ENCODE results near the gene MAMDC4.
"Not testable (repeated sequence)": the region's sequence is repeated elsewhere in the genome, so short reads cannot be mapped to it uniquely, and the experiment has no call there.

MAMDC4 gene

GRCh38 chr9:136835162-136835931 lies 16.8 kb upstream of the MAMDC4 start:
- H3K36me3 ChIP-seq (ENCODE audit: control insufficient read depth in 1 of 2, insufficient read depth in 2 of 2, low read length in 2 of 2) = peaks cover 5 to 56% of the 10 kb centered on the region in 2 donors

GRCh38 chr9:136835932-136836904 lies 15.9 kb upstream of the MAMDC4 start:
- Histone ChIP-seq H3K4me3 (ENCODE audit: low read depth in 1 of 2, low read length in 2 of 2) (no peak overlapping the region), H3K27ac (ENCODE audit: low read length) (no peak overlapping the region), H3K27me3 (ENCODE audit: low read depth, low read length) (no peaks in the 10 kb centered on the region), H3K4me1 (ENCODE audit: control insufficient read depth in 1 of 2, insufficient read depth in 2 of 2, low read length in 2 of 2) (peaks cover 0 to 3% of the 10 kb centered on the region in 2 donors), H3K9me3 (ENCODE audit: control insufficient read depth in 1 of 2, low read length in 2 of 2) (no peaks in the 10 kb centered on the region), H3K36me3 (ENCODE audit: control insufficient read depth in 1 of 2, insufficient read depth in 2 of 2, low read length in 2 of 2) (peaks cover 5 to 51% of the 10 kb centered on the region in 2 donors)

More at GRCh38 chr9:136835162-136835931, 16.8 kb upstream of the MAMDC4 start:
- Histone ChIP-seq H3K9me3 (ENCODE audit: control insufficient read depth in 1 of 2, low read length in 2 of 2) (no peaks in the 10 kb centered on the region), H3K4me3 (ENCODE audit: low read depth in 1 of 2, low read length in 2 of 2) (no peak overlapping the region), H3K4me1 (ENCODE audit: control insufficient read depth in 1 of 2, insufficient read depth in 2 of 2, low read length in 2 of 2) (no peaks in the 10 kb centered on the region), H3K27me3 (ENCODE audit: low read depth, low read length) (no peaks in the 10 kb centered on the region), H3K27ac (ENCODE audit: low read length) (no peak overlapping the region)

- peaks cover 5 to 41% of the 10 kb centered on the region in 2 donors for H3K36me3 ChIP-seq (ENCODE audit: control insufficient read depth in 1 of 2, insufficient read depth in 2 of 2, low read length in 2 of 2)
- no peaks in the 10 kb centered on the region for H3K9me3 ChIP-seq (ENCODE audit: control insufficient read depth in 1 of 2, low read length in 2 of 2)
- no peak overlapping the region for H3K27ac ChIP-seq (ENCODE audit: low read length)
- no peak overlapping the region for H3K4me3 ChIP-seq (ENCODE audit: low read depth in 1 of 2, low read length in 2 of 2)
- H3K4me1 ChIP-seq (ENCODE audit: control insufficient read depth in 1 of 2, insufficient read depth in 2 of 2, low read length in 2 of 2) = peaks cover 0 to 13% of the 10 kb centered on the region in 2 donors
- H3K27me3 ChIP-seq (ENCODE audit: low read depth, low read length) = no peaks in the 10 kb centered on the region
Observed at GRCh38 chr9:136837146-136837855, 14.8 kb upstream of the MAMDC4 start.

GRCh38 chr9:136837856-136838277 lies 14.3 kb upstream of the MAMDC4 start:
- H3K36me3 ChIP-seq (ENCODE audit: control insufficient read depth in 1 of 2, insufficient read depth in 2 of 2, low read length in 2 of 2) = peaks cover 5 to 36% of the 10 kb centered on the region in 2 donors

GRCh38 chr9:136838314-136839228 lies 13.6 kb upstream of the MAMDC4 start:
- H3K27me3 ChIP-seq (ENCODE audit: low read depth, low read length) = no peaks in the 10 kb centered on the region
- H3K36me3 ChIP-seq (ENCODE audit: control insufficient read depth in 1 of 2, insufficient read depth in 2 of 2, low read length in 2 of 2) = peaks cover 5 to 35% of the 10 kb centered on the region in 2 donors
- H3K4me1 ChIP-seq (ENCODE audit: control insufficient read depth in 1 of 2, insufficient read depth in 2 of 2, low read length in 2 of 2) = peaks cover 0 to 20% of the 10 kb centered on the region in 2 donors
- H3K27ac ChIP-seq (ENCODE audit: low read length) = no peak overlapping the region
- no peaks in the 10 kb centered on the region for H3K9me3 ChIP-seq (ENCODE audit: control insufficient read depth in 1 of 2, low read length in 2 of 2)
- H3K4me3 ChIP-seq (ENCODE audit: low read depth in 1 of 2, low read length in 2 of 2) = no peak overlapping the region

More at GRCh38 chr9:136837856-136838277, 14.3 kb upstream of the MAMDC4 start:
- H3K4me1 ChIP-seq (ENCODE audit: control insufficient read depth in 1 of 2, insufficient read depth in 2 of 2, low read length in 2 of 2) = peaks cover 0 to 13% of the 10 kb centered on the region in 2 donors
- H3K27me3 ChIP-seq (ENCODE audit: low read depth, low read length); H3K9me3 ChIP-seq (ENCODE audit: control insufficient read depth in 1 of 2, low read length in 2 of 2); H3K27ac ChIP-seq (ENCODE audit: low read length); H3K4me3 ChIP-seq (ENCODE audit: low read depth in 1 of 2, low read length in 2 of 2): not testable (repeated sequence)

GRCh38 chr9:136839229-136840139 lies 12.7 kb upstream of the MAMDC4 start:
- peaks cover 5 to 35% of the 10 kb centered on the region in 2 donors for H3K36me3 ChIP-seq (ENCODE audit: control insufficient read depth in 1 of 2, insufficient read depth in 2 of 2, low read length in 2 of 2)
- no peak overlapping the region for H3K27ac ChIP-seq (ENCODE audit: low read length)
- H3K4me3 ChIP-seq (ENCODE audit: low read depth in 1 of 2, low read length in 2 of 2) = no peak overlapping the region

GRCh38 chr9:136840140-136840876 lies 11.8 kb upstream of the MAMDC4 start:
- no peak overlapping the region for H3K27ac ChIP-seq (ENCODE audit: low read length)
- H3K4me1 ChIP-seq (ENCODE audit: control insufficient read depth in 1 of 2, insufficient read depth in 2 of 2, low read length in 2 of 2) = peaks cover 0 to 27% of the 10 kb centered on the region in 2 donors
- H3K4me3 ChIP-seq (ENCODE audit: low read depth in 1 of 2, low read length in 2 of 2) = no peak overlapping the region
- H3K9me3 ChIP-seq (ENCODE audit: control insufficient read depth in 1 of 2, low read length in 2 of 2) = no peaks in the 10 kb centered on the region
- H3K27me3 ChIP-seq (ENCODE audit: low read depth, low read length) = no peaks in the 10 kb centered on the region
- peaks cover 5 to 33% of the 10 kb centered on the region in 2 donors for H3K36me3 ChIP-seq (ENCODE audit: control insufficient read depth in 1 of 2, insufficient read depth in 2 of 2, low read length in 2 of 2)

More at GRCh38 chr9:136839229-136840139, 12.7 kb upstream of the MAMDC4 start:
- Histone ChIP-seq H3K27me3 (ENCODE audit: low read depth, low read length) (no peaks in the 10 kb centered on the region), H3K9me3 (ENCODE audit: control insufficient read depth in 1 of 2, low read length in 2 of 2) (no peaks in the 10 kb centered on the region), H3K4me1 (ENCODE audit: control insufficient read depth in 1 of 2, insufficient read depth in 2 of 2, low read length in 2 of 2) (peaks cover 0 to 27% of the 10 kb centered on the region in 2 donors)

GRCh38 chr9:136840877-136841645 lies 11.1 kb upstream of the MAMDC4 start:
- Histone ChIP-seq H3K36me3 (ENCODE audit: control insufficient read depth in 1 of 2, insufficient read depth in 2 of 2, low read length in 2 of 2) (peaks cover 5 to 31% of the 10 kb centered on the region in 2 donors), H3K4me3 (ENCODE audit: low read depth in 1 of 2, low read length in 2 of 2) (no peak overlapping the region), H3K27ac (ENCODE audit: low read length) (no peak overlapping the region), H3K9me3 (ENCODE audit: control insufficient read depth in 1 of 2, low read length in 2 of 2) (no peaks in the 10 kb centered on the region), H3K4me1 (ENCODE audit: control insufficient read depth in 1 of 2, insufficient read depth in 2 of 2, low read length in 2 of 2) (peaks cover 0 to 27% of the 10 kb centered on the region in 2 donors), H3K27me3 (ENCODE audit: low read depth, low read length) (no peaks in the 10 kb centered on the region)

Measured in muscle layer of duodenum (tissue), 2 donors.